GM18868 (cell line): ENCODE measurements around the gene KCNQ1OT1.

Experiments used
- ATAC-seq: cut with Tn5 transposase; IDR thresholded peaks from one replicate; pipeline ENCODE4 v1.9.1; 2021; ENCODE audit warnings: mild to moderate bottlenecking, moderate library complexity; ENCODE audit not compliant: unreplicated experiment

The KCNQ1OT1 gene

DNA sequence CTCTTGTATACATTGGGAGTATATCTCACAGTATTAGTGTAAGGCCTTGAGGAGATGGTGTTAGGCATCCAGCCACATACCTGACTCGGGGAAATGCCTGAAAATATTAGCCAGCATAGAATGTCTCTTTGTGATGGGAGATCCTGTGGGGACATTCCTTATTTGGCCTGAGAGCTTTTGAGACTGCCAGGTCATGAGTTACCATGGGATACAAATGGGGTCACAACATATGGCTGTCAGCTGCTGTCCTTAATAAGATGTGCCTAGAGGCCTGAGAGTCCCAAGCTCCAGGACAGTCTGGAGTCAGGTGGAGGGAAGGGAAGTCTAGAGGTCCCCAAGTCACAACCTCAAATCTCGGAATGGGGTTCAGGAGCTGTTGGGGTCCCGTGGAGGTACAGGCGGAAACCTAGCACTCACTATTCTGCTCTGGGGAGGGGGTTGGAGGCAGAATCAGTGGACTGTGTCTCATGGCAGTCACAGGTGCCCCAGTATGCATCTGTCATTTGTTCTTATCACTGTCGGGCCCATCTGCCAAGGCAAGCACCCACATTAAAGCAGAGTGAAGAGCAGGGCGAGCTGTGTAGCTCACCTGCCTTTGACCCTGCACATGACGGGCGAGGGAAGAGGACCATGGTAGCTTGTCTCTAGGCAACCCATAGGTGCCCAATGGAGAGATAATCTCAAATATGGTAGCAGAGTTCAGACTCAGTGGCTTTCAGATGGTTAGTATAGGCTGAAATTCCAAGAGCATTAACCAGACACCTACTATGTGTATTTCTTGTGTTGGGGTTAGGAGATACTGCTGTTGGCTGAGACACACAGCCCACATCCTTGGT lies 29.9 kb downstream of the KCNQ1OT1 start:
- ATAC-seq = no peak

GRCh38 chr11:2668876-2669275 lies 30.9 kb downstream of the KCNQ1OT1 start:
- no peak for ATAC-seq

- ATAC-seq = no peak
These were observed 31.9 kb downstream of the KCNQ1OT1 start for GRCh38 chr11:2667940-2668339.

- ATAC-seq = no peak
These were observed 32.8 kb downstream of the KCNQ1OT1 start for GRCh38 chr11:2666828-2667570.

GRCh38 chr11:2666401-2666741 lies 33.4 kb downstream of the KCNQ1OT1 start:
- ATAC-seq = no peak

- no peak for ATAC-seq
These were observed 34.0 kb downstream of the KCNQ1OT1 start for GRCh38 chr11:2665526-2666400.

DNA sequence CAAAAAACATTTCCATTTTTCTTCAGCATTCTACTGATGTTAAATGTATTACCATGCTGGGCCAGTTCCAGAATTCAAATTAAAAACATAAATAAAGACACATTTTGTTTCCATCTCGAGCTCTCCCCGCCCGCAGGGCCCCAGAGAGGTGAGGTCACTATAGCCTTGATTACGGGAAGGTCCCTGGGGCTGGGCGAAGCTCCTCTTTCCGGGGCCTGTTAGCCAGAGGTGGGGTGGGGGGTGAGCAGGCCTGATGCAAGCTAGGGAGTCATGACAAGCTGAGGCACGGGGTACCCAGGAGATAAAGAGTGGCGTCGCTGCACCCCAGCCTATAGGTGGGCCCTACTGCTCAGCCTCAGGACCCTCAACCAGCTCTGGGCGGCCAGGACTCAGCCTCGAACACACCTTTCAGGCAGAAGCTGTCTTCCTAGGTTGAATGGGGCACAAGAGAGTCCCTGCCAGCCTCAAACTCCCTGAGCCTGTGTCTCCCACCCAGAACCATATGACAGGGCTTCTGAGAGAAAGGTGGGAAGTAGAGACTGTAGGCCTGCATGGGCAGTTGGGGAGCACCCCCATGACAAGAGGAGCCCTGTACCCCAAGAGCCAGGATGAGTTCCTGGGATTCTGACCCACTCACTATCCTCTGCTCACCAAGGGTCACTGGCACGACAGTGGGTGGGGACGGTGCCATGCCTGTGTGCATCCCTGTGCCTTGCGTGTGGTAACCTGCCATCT lies 34.8 kb downstream of the KCNQ1OT1 start:
- no peak for ATAC-seq

- no peak for ATAC-seq
These were observed 35.4 kb downstream of the KCNQ1OT1 start for GRCh38 chr11:2664376-2664775.

GRCh38 chr11:2663915-2664314 lies 35.9 kb downstream of the KCNQ1OT1 start:
- no peak for ATAC-seq

- ATAC-seq = no peak
These were observed 36.3 kb downstream of the KCNQ1OT1 start for GRCh38 chr11:2663506-2663905.

- no peak for ATAC-seq
These were observed 37.1 kb downstream of the KCNQ1OT1 start for GRCh38 chr11:2662430-2663299.

DNA sequence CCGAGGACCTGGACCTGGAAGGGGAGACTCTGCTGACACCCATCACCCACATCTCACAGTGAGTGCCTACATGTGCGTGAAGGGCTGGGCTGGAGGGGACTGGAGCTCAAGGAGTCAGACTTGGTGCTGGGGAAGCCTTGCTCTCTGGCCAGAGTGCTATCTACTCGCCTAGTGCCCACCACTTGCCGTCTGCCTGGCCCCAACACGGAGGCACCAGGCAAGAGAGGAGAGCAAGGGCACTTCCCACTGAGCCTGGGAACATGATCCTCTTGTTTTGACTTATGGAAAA lies 37.8 kb downstream of the KCNQ1OT1 start:
- no peak for ATAC-seq

DNA sequence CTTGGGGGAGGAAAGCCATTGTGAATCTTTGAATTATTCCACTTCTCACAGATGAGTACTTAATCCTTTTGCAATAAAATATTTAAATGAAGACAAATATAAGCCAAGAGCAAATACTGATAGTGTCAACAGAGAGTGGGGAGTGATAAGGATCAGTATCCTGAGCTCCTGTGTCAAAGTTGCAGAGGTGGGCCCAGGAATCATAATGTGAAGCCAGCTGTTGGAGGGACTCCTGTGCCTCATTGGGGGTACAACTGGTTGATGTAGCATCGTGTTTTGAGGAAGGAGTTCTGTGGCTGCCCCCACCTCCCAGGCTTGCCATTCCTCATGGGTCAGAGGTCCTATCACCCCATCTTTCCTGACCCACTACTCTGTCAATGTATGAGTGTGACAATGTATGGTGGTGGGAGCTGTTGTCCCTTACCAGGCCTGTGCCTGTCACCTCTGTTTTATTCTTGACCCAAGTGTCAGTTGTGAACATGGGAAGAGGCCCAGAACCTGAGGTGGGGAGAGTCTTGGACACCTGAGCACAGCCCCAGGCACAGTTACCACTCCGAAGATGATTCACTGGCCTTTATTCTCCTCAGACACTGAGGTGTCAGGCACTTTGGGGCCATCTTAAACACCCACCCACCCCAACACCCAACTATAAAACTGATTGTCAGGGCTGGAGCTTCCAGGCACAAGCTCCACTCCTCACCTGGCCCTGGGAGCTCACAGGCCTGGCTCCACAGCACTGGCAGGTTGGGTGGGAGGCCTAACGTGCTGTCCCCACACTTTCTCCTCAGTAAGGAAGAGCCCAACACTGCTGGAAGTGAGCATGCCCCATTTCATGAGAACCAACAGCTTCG lies 38.4 kb downstream of the KCNQ1OT1 start:
- no peak for ATAC-seq

DNA sequence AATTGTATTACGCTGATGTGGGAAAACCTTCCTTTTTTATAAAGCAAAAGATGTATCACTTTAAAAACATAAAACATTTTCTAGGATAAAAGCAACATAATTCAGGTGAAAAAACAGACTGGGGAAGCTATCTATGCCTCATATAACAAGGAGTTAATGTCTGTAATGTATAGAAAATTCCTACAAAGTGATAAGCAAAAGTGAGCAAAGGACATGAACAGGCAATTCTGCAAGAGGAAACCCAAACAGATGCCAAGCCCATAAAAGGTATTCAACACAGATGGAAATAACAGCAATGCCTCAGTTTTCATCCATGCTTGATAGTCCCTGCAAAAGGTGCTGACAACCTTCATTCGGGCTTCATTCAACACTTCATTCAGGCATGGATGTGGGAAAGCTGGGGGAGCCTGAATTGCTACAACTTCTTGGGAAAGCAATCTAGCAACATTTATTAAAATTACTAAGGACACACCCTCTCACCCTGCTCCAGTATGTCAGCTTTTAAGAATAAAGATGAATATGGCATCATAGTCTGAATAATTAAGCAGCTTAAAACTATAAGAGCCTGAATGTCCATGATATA lies 39.3 kb downstream of the KCNQ1OT1 start:
- no peak for ATAC-seq

- no peak for ATAC-seq
These were observed 42.0 kb downstream of the KCNQ1OT1 start for GRCh38 chr11:2657697-2658284.

GRCh38 chr11:2656859-2657258 lies 42.9 kb downstream of the KCNQ1OT1 start:
- no peak for ATAC-seq

DNA sequence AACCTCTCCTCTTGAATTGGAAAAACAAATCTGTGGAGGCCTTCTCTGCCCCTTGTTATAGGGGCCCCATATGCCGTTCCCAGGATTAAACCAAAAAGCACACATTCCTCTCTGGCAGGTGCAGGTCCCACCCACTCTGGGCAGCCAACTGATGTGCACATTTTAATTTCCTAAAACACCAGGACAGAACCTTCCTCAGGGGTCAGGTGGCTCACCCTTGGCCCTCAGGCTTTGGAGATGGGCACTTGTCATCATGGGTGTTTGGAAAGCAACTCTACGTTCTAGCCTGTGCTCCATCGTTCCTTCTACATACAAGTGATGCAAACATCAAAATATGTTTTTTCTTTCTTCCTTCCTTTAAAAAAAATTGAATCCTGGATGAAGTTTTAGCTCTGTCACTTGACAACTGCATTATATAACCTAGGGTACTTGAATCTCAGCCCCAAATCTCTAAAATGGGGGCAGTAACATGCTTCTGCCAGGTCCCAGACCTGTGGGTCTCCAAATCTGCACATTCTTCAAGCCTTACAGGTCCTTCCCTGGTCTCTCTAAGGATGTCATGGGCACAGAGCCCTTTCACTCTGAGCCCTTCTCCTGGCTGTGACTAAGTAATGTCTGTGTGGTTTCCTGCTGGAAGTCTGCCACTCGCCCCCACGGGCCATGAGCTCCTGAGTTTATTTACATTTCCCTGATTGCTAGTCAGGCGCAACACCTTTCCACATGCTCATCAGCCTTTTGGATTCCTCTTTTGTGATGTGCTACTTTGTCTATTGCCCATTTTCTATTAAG lies 43.8 kb downstream of the KCNQ1OT1 start:
- ATAC-seq = no peak
